Measurements from ENCODE around the gene TAOK3.

DNA sequence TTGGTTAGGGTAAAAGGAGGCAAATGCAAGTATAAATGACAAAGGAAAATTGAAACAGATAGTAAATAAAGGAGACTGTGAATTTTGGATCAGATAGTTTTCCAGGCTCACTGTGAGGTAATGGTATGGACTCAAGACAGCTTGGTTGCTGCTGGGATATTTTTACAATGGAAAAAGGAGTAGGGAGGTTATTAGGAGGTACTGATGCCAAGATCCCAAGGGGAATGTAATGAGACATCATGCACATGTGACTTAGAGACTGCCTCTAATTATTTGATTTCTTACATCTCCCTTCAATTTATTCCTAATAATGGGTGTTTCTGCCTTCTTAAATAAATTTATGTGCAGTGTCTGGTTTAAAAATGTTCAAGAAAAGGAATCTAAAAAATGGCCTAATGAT lies 56.9 kb downstream of the TAOK3 start:
- no peak for TF ChIP-seq CTCF (conservative IDR thresholded peaks at IDR 0.05)
- no peak for TF ChIP-seq EZH2 (IDR thresholded peaks at IDR 0.05; ENCODE audit: low read depth)
